Osteocyte (in vitro differentiated cells): ENCODE data around the gene FBXW12. TPM values are rescaled to one million over a fixed set of nuclear protein-coding genes. Genes with fewer than 3 reads are reported as not detected.

Source experiments
- DNase-seq: peaks from one replicate; pipeline ENCODE4 v3.0.0; 2021; ENCODE audit warnings: mixed read lengths; ENCODE audit not compliant: unreplicated experiment; ENCODE audit errors: extremely low spot score
- H3K27ac Mint-ChIP-seq: one replicate; pipeline ENCODE4 v1.8.0; 2021; ENCODE audit warnings: mild to moderate bottlenecking, mixed read lengths; ENCODE audit not compliant: unreplicated experiment
- H3K27me3 Mint-ChIP-seq: one replicate; pipeline ENCODE4 v1.8.0; 2021; ENCODE audit warnings: mixed read lengths; ENCODE audit not compliant: unreplicated experiment
- H3K36me3 Mint-ChIP-seq: one replicate; pipeline ENCODE4 v1.8.0; 2021; ENCODE audit warnings: mixed read lengths; ENCODE audit not compliant: unreplicated experiment
- H3K4me1 Mint-ChIP-seq: one replicate; pipeline ENCODE4 v1.8.0; 2021; ENCODE audit warnings: mixed read lengths; ENCODE audit not compliant: unreplicated experiment
- H3K4me3 Mint-ChIP-seq: one replicate; pipeline ENCODE4 v1.8.0; 2021; ENCODE audit warnings: mild to moderate bottlenecking, moderate library complexity, mixed read lengths; ENCODE audit not compliant: unreplicated experiment
- H3K9me3 Mint-ChIP-seq: one replicate; pipeline ENCODE4 v1.8.0; 2021; ENCODE audit warnings: mixed read lengths; ENCODE audit not compliant: unreplicated experiment
- total RNA-seq: library from RNA; stranded (reverse); gene quantifications from 2 replicates; pipeline ENCODE4 v1.2.1, GENCODE V29; 2021
- TF ChIP-seq, protein P1 (sequence below): fragments of 200-600 bp; sonication (generic); IDR thresholded peaks from 2 replicates; pipeline ENCODE4 v1.5.0; 2021; ENCODE audit warnings: antibody characterized with exemption, mild to moderate bottlenecking, moderate library complexity

Gene FBXW12
- total RNA-seq, 1 donor from 2014 or later = not detected

DNA sequence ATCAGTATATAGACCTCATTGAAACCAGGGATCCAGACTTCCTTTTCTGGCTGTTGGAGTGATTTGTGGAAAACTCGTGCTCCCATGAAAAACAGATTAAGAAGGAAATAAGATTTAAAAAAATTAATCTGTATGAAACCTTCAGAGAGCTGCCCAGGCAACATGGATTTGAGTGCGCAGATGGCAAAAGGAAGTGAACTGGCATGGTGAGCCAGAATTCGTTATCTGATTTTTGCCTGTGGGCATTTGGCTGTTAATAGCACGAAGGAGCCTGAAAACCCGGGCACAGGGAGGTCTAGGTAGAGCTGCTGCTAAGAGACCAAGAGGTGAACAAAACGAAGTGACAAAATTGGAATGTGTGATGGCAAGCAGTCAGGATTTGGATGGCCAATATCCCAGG lies 19.5 kb upstream of the FBXW12 start:
- H3K27me3 Mint-ChIP-seq = peaks cover 45% of the 10 kb centered on the region
- TF ChIP-seq, protein P1, sequence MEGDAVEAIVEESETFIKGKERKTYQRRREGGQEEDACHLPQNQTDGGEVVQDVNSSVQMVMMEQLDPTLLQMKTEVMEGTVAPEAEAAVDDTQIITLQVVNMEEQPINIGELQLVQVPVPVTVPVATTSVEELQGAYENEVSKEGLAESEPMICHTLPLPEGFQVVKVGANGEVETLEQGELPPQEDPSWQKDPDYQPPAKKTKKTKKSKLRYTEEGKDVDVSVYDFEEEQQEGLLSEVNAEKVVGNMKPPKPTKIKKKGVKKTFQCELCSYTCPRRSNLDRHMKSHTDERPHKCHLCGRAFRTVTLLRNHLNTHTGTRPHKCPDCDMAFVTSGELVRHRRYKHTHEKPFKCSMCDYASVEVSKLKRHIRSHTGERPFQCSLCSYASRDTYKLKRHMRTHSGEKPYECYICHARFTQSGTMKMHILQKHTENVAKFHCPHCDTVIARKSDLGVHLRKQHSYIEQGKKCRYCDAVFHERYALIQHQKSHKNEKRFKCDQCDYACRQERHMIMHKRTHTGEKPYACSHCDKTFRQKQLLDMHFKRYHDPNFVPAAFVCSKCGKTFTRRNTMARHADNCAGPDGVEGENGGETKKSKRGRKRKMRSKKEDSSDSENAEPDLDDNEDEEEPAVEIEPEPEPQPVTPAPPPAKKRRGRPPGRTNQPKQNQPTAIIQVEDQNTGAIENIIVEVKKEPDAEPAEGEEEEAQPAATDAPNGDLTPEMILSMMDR = no peak
- H3K4me3 Mint-ChIP-seq = no peak overlapping the region
- H3K9me3 Mint-ChIP-seq = peaks cover 4% of the 10 kb centered on the region
- no peak for DNase-seq
- no peaks in the 10 kb centered on the region for H3K36me3 Mint-ChIP-seq
- H3K4me1 Mint-ChIP-seq = peaks cover 1% of the 10 kb centered on the region
- no peak overlapping the region for H3K27ac Mint-ChIP-seq

- H3K36me3 Mint-ChIP-seq = no peaks in the 10 kb centered on the region
- H3K4me3 Mint-ChIP-seq = no peak overlapping the region
- peaks cover 1% of the 10 kb centered on the region for H3K4me1 Mint-ChIP-seq
- H3K27ac Mint-ChIP-seq = no peak overlapping the region
- DNase-seq = no peak
- TF ChIP-seq, protein P1 = no peak
- H3K27me3 Mint-ChIP-seq = peaks cover 51% of the 10 kb centered on the region
- peaks cover 4% of the 10 kb centered on the region for H3K9me3 Mint-ChIP-seq
Measured at GRCh38 chr3:48353987-48354386, 18.0 kb upstream of the FBXW12 start.

DNA sequence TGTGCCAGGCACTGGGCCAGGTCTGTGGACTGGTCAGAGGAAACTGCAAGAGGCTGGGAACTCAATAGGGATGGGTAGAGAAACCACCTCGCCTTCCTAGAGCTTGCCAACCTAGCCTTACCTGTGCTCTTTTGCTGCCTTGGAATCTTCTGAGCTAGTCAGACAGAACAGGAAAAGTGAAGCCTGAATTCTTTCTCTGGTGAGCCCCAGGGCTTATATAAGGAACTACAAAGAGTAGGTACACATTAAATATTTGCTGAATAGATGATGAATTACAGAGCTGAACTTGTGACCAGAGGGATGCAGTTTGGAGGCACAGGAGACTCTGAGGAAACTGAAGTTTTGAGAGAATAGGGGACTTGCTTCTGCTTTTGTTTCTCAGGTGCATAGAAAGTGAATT lies 15.6 kb upstream of the FBXW12 start:
- TF ChIP-seq, protein P1 = no peak
- peaks cover 10% of the 10 kb centered on the region for H3K9me3 Mint-ChIP-seq
- H3K27me3 Mint-ChIP-seq = peaks cover 71% of the 10 kb centered on the region
- DNase-seq = no peak
- H3K4me3 Mint-ChIP-seq = no peak overlapping the region
- no peaks in the 10 kb centered on the region for H3K4me1 Mint-ChIP-seq
- H3K27ac Mint-ChIP-seq = no peak overlapping the region
- peaks cover under 1% of the 10 kb centered on the region for H3K36me3 Mint-ChIP-seq

DNA sequence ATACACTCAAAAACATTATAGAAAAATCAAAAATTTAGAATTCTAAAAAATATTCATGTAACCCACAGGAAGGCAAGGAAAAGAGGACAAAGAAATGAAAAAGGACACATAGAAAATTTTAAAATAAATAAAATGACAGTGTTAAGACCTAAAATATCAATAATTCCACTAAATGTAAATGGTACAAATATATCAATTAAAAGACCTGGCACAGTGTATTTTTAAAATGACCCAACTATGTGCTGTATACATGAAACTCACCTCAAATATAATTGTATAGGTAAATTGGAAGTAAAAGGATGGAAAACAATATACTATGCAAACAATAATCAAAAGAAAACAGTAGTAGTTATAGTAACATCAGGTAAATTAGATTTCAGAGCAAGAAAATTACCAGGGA lies 10.1 kb upstream of the FBXW12 start:
- H3K4me3 Mint-ChIP-seq = no peak overlapping the region
- H3K4me1 Mint-ChIP-seq = no peaks in the 10 kb centered on the region
- DNase-seq = no peak
- peaks cover 67% of the 10 kb centered on the region for H3K27me3 Mint-ChIP-seq
- no peak overlapping the region for H3K27ac Mint-ChIP-seq
- TF ChIP-seq, protein P1 = no peak
- H3K36me3 Mint-ChIP-seq = peaks cover 3% of the 10 kb centered on the region
- peaks cover 22% of the 10 kb centered on the region for H3K9me3 Mint-ChIP-seq

DNA sequence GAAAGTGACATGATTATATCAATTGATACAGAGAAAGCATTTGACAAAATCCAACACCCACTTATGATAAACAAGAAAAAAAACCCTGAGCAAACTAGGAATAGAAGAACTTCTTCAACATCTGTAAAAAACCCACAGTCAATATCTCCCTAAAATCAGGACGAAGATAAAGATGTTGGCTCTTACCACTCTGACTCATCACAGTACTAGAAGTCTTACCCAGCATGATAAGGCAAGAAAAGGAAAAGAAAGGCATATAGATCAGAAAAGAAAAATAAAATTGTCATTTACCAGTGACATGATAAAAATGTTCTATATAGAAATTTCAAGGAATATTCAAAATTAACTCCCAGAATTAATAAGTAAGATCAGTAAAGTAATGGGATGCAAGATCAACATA lies 7.2 kb upstream of the FBXW12 start:
- TF ChIP-seq, protein P1 = no peak
- no peaks in the 10 kb centered on the region for H3K4me1 Mint-ChIP-seq

More for the DNA sequence above, 7.2 kb upstream of the FBXW12 start:
- peaks cover 22% of the 10 kb centered on the region for H3K9me3 Mint-ChIP-seq
- H3K27me3 Mint-ChIP-seq = peaks cover 50% of the 10 kb centered on the region
- no peak for DNase-seq
- no peak overlapping the region for H3K27ac Mint-ChIP-seq
- no peak overlapping the region for H3K4me3 Mint-ChIP-seq
- H3K36me3 Mint-ChIP-seq = peaks cover 3% of the 10 kb centered on the region
